Esophagus squamous epithelium (tissue), 5 donors: Measurements from ENCODE around the gene FRMPD2. TPM values are rescaled to one million over a fixed set of nuclear protein-coding genes. Genes with fewer than 3 reads are reported as not detected.

ENCODE experiments used
- DNase-seq: peaks from one replicate; lab custom pipeline; 2025; lab: John Stamatoyannopoulos, UW
- H3K27ac ChIP-seq, 4 donors: fragments of 200-600 bp; sonication (generic); one replicate each; pipeline ENCODE4 v1.5.1; 2016 to 2019; ENCODE audit warnings: mild to moderate bottlenecking in 1 of 4
- H3K27me3 ChIP-seq, 4 donors: fragments of 200-600 bp; sonication (generic); 1 replicate in 3 of 4; 2 replicates in 1 of 4; pipeline versions ENCODE4 v1.5.1 to v1.6.0; 2017 to 2021; ENCODE audit warnings: antibody characterized with exemption in 1 of 4
- H3K36me3 ChIP-seq, 3 donors: fragments of 200-600 bp; sonication (generic); one replicate each; pipeline ENCODE4 v1.5.1; 2016 to 2019
- H3K4me1 ChIP-seq, 3 donors: fragments of 200-600 bp; sonication (generic); one replicate each; pipeline ENCODE4 v1.5.1; 2017 to 2019
- H3K4me3 ChIP-seq, 4 donors: fragments of 200-600 bp; sonication (generic); 1 replicate in 3 of 4; 2 replicates in 1 of 4; pipeline ENCODE4 v1.5.1; 2016 to 2019; ENCODE audit warnings: mild to moderate bottlenecking in 2 of 4, moderate library complexity in 1 of 4
- H3K9me3 ChIP-seq, 3 donors: fragments of 200-600 bp; sonication (generic); one replicate each; pipeline ENCODE4 v1.5.1; 2016 to 2019
- CTCF ChIP-seq, 6 experiments: fragments of 450-650 bp in 4 of 6; fragments of 200-600 bp in 2 of 6; sonication (generic) in 2 of 6; IDR thresholded peaks; one replicate each; pipeline ENCODE4 v1.5.1; 2016 to 2019; ENCODE audit warnings: antibody characterized with exemption in 6 of 6, mild to moderate bottlenecking in 4 of 6, moderate library complexity in 4 of 6
- POLR2A ChIP-seq, 4 donors: fragments of 450-650 bp; IDR thresholded peaks; one replicate each; pipeline ENCODE4 v1.6.1; 2017; ENCODE audit warnings: antibody characterized with exemption in 4 of 4, mild to moderate bottlenecking in 4 of 4, moderate library complexity in 3 of 4
- WGBS, 2 donors: methylation state at CpG; one replicate each; pipeline ENCODE4 v1.1.5; 2018; 5-methylcytosine and 5-hydroxymethylcytosine counted together
- intact Hi-C: fragments of 100-400 bp; cut with DNase I; formaldehyde crosslinking; loops from one replicate; pipeline ENCODE4 v1.15.0; 2022
- total RNA-seq, 4 donors: library from RNA; depleted of rRNA; stranded (reverse); fragments of >200 nt; gene quantifications; one replicate each; pipeline ENCODE4 v1.1.0, GENCODE V29; 2016
- donor health status: DM: yes; HTN: yes; CAD: no.

Gene FRMPD2
- total RNA-seq, 4 donors from 2014 or later = not detected

- Histone ChIP-seq H3K4me3 (no peak overlapping the region), H3K27ac (no peak overlapping the region), H3K27me3 (peaks cover 0 to 14% (median 0%) of the 10 kb centered on the region in 4 donors), H3K4me1 (no peaks in the 10 kb centered on the region), H3K36me3 (no peaks in the 10 kb centered on the region), H3K9me3 (no peaks in the 10 kb centered on the region)
- DNase-seq = no peak
- TF ChIP-seq CTCF (IDR thresholded peaks at IDR 0.05) (no peak), POLR2A (IDR thresholded peaks at IDR 0.05) (no peak)
- 42% methylated on average over 1 of the region's 1 CpG for WGBS, 2 donors
- intact Hi-C loops = loop anchor here (10.0 kb wide), 1 partner anchor 72 kb away; no protein-coding TSS in a partner anchor
These were observed 61.4 kb downstream of the FRMPD2 start for GRCh38 chr10:48213047-48213446.

GRCh38 chr10:48211777-48212176 lies 62.7 kb downstream of the FRMPD2 start:
- no peaks in the 10 kb centered on the region for H3K9me3 ChIP-seq
- H3K4me1 ChIP-seq = no peaks in the 10 kb centered on the region
- no peak overlapping the region for H3K27ac ChIP-seq
- H3K27me3 ChIP-seq = peaks cover 0 to 14% (median 0%) of the 10 kb centered on the region in 4 donors
- H3K4me3 ChIP-seq = no peak overlapping the region
- no peaks in the 10 kb centered on the region for H3K36me3 ChIP-seq
- no peak for TF ChIP-seq CTCF (IDR thresholded peaks at IDR 0.05)
- TF ChIP-seq POLR2A (IDR thresholded peaks at IDR 0.05) = no peak
- 85 to 88% methylated on average over 6 to 7 of the region's 7 CpGs for WGBS, 2 donors
- DNase-seq = no peak
- intact Hi-C loops = loop anchor here (10.0 kb wide), 1 partner anchor 73 kb away; no protein-coding TSS in a partner anchor

- no peaks in the 10 kb centered on the region for H3K9me3 ChIP-seq
- DNase-seq = no peak
- 92 to 93% methylated on average over 2 to 3 of the region's 5 CpGs for WGBS, 2 donors
- H3K36me3 ChIP-seq = no peaks in the 10 kb centered on the region
- H3K27me3 ChIP-seq = peaks cover 0 to 14% (median 0%) of the 10 kb centered on the region in 4 donors
- no peak overlapping the region for H3K27ac ChIP-seq
- H3K4me3 ChIP-seq = no peak overlapping the region
- TF ChIP-seq POLR2A (IDR thresholded peaks at IDR 0.05) = no peak
- TF ChIP-seq CTCF (IDR thresholded peaks at IDR 0.05) = no peak
- intact Hi-C loops = loop anchor here (10.0 kb wide), 1 partner anchor 74 kb away; no protein-coding TSS in a partner anchor
- H3K4me1 ChIP-seq = no peaks in the 10 kb centered on the region
These were observed 63.5 kb downstream of the FRMPD2 start for GRCh38 chr10:48210966-48211365.

GRCh38 chr10:48210391-48210790 lies 64.1 kb downstream of the FRMPD2 start:
- H3K36me3 ChIP-seq = no peaks in the 10 kb centered on the region
- no peaks in the 10 kb centered on the region for H3K4me1 ChIP-seq
- H3K27me3 ChIP-seq = peaks cover 0 to 14% (median 0%) of the 10 kb centered on the region in 4 donors
- intact Hi-C loops = loop anchor here (10.0 kb wide), 1 partner anchor 74 kb away; no protein-coding TSS in a partner anchor
- H3K27ac ChIP-seq = no peak overlapping the region
- no peaks in the 10 kb centered on the region for H3K9me3 ChIP-seq
- TF ChIP-seq CTCF (IDR thresholded peaks at IDR 0.05) (no peak), POLR2A (IDR thresholded peaks at IDR 0.05) (no peak)
- 89 to 93% methylated on average over 4 to 9 of the region's 9 CpGs for WGBS, 2 donors
- no peak overlapping the region for H3K4me3 ChIP-seq
- no peak for DNase-seq

GRCh38 chr10:48209241-48209640 lies 65.3 kb downstream of the FRMPD2 start:
- Histone ChIP-seq H3K4me3 (no peak overlapping the region), H3K27me3 (peaks cover 0 to 14% (median 0%) of the 10 kb centered on the region in 4 donors), H3K9me3 (no peaks in the 10 kb centered on the region), H3K4me1 (no peaks in the 10 kb centered on the region), H3K36me3 (no peaks in the 10 kb centered on the region), H3K27ac (no peak overlapping the region)
- no peak for TF ChIP-seq CTCF (IDR thresholded peaks at IDR 0.05)
- TF ChIP-seq POLR2A (IDR thresholded peaks at IDR 0.05) = no peak
- 73 to 79% methylated on average over 2 of the region's 2 CpGs for WGBS, 2 donors
- intact Hi-C loops = no loop called here
- no peak for DNase-seq
